DND-41 (cell line): ENCODE data around the gene NTM.

Source experiments
- ATAC-seq: fragments of 200-7000 bp; cut with Tn5 transposase; 3 replicates; pipeline ENCODE4 v1.9.1; 2021; ENCODE audit warnings: low read depth; ENCODE audit not compliant: insufficient read depth
- DNase-seq: peaks from one replicate; pipeline ENCODE4 v3.0.0-alpha.2; 2020
- H2AFZ ChIP-seq: 2 replicates; pipeline ENCODE4 v1.6.0; 2012; ENCODE audit warnings: low read depth, low read length
- H3K27ac ChIP-seq: 2 replicates; pipeline ENCODE4 v1.5.1; 2012; ENCODE audit warnings: low read length, inconsistent platforms
- H3K27me3 ChIP-seq: fragments of 200-600 bp; sonication (generic); 2 replicates; pipeline ENCODE4 v1.6.0; 2012; ENCODE audit warnings: low read length, mild to moderate bottlenecking, inconsistent platforms; ENCODE audit not compliant: insufficient read depth, poor library complexity
- H3K36me3 ChIP-seq: 2 replicates; pipeline ENCODE4 v1.5.1; 2012; ENCODE audit warnings: low read length, inconsistent platforms; ENCODE audit not compliant: insufficient read depth
- H3K4me1 ChIP-seq: 2 replicates; pipeline ENCODE4 v1.5.1; 2012; ENCODE audit warnings: mild to moderate bottlenecking, low read length; ENCODE audit not compliant: insufficient read depth
- H3K4me2 ChIP-seq: 2 replicates; pipeline ENCODE4 v1.6.0; 2012; ENCODE audit warnings: mild to moderate bottlenecking, moderate library complexity, low read length, inconsistent platforms; ENCODE audit not compliant: insufficient read depth
- H3K4me3 ChIP-seq, 2 experiments: fragments of 200-600 bp in 1 of 2; shearing (Covaris generic) in 1 of 2; 2 replicates each; pipeline ENCODE4 v1.5.1; 2012 to 2016; ENCODE audit warnings: inconsistent platforms in 2 of 2, low read length in 2 of 2, mild to moderate bottlenecking in 2 of 2, low read depth in 1 of 2, moderate library complexity in 1 of 2
- H3K79me2 ChIP-seq: 2 replicates; pipeline ENCODE4 v1.6.0; 2012; ENCODE audit warnings: low read length, inconsistent platforms; ENCODE audit not compliant: insufficient read depth
- H3K9ac ChIP-seq: 2 replicates; pipeline ENCODE4 v1.6.0; 2012; ENCODE audit warnings: low read depth, mild to moderate bottlenecking, inconsistent platforms, low read length, moderate library complexity
- H3K9me3 ChIP-seq: 2 replicates; pipeline ENCODE4 v1.5.1; 2012; ENCODE audit warnings: low read length, moderate library complexity, mild to moderate bottlenecking, inconsistent platforms; ENCODE audit not compliant: insufficient read depth, severe bottlenecking
- H4K20me1 ChIP-seq: 2 replicates; pipeline ENCODE4 v1.6.0; 2012; ENCODE audit warnings: low read length; ENCODE audit not compliant: insufficient read depth
- EZH2 ChIP-seq: IDR thresholded peaks from 3 replicates; pipeline ENCODE4 v1.6.1; 2012; ENCODE audit warnings: borderline replicate concordance, low read depth, mild to moderate bottlenecking, moderate library complexity, low read length, inconsistent platforms; ENCODE audit not compliant: severe bottlenecking
- TF ChIP-seq, protein P1 (sequence below): IDR thresholded peaks from 2 replicates; pipeline ENCODE4 v1.5.1; 2012; ENCODE audit warnings: borderline replicate concordance, low read length, moderate library complexity, mild to moderate bottlenecking; ENCODE audit not compliant: poor library complexity, severe bottlenecking; ENCODE audit errors: extremely low read depth

The NTM gene

DNA sequence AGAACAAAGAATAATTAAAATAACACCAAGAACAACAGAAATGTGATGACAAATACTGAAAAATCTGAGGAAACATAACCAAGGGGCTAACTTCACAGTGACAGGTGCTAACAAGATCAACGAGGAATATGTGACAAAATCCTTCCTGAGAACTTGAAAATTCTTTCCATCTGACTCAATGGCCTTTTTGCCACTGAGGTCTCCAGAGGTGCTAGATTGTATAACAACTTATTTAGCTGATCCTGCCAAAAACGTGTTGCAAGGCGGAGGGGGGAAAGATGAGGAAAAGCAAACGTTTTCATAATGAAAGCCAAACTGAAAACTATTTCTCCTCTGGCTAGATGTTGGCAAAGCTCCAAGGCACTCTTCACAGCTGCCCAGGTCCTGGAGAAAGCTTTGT lies 364.5 kb downstream of the NTM start:
- DNase-seq (no peak), ATAC-seq (no peak)
- Histone ChIP-seq H3K4me3 (no peak overlapping the region), H2AFZ (no peak overlapping the region), H3K27me3 (peaks cover 34% of the 10 kb centered on the region), H3K4me1 (no peaks in the 10 kb centered on the region), H3K79me2 (no peaks in the 10 kb centered on the region), H3K9me3 (no peaks in the 10 kb centered on the region), H3K36me3 (no peaks in the 10 kb centered on the region), H3K27ac (no peak overlapping the region), H3K4me2 (no peak overlapping the region), H4K20me1 (no peaks in the 10 kb centered on the region), H3K9ac (no peak overlapping the region)
- TF ChIP-seq EZH2: no peak

DNA sequence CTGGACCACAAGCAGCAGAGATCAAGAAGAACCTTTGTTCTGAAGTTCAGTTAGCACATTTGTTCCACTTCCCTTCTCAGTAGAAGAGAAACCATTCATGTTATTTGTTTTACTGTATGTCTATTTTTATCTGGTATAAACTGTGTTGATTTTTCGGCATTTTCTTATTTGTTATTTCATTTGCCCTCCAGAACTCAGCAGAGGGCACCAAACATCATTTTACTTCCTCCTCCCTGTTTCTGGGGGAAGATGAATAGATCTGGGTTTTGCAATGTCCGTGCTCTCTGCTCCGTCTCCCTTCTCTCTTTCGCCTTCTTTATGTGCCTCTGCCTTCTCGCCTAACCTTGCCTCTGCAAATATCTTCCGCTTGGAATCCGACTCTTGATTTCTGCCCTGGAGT lies 366.9 kb downstream of the NTM start:
- H3K4me2 ChIP-seq: no peak overlapping the region
- no peak for TF ChIP-seq EZH2
- TF ChIP-seq, protein P1, sequence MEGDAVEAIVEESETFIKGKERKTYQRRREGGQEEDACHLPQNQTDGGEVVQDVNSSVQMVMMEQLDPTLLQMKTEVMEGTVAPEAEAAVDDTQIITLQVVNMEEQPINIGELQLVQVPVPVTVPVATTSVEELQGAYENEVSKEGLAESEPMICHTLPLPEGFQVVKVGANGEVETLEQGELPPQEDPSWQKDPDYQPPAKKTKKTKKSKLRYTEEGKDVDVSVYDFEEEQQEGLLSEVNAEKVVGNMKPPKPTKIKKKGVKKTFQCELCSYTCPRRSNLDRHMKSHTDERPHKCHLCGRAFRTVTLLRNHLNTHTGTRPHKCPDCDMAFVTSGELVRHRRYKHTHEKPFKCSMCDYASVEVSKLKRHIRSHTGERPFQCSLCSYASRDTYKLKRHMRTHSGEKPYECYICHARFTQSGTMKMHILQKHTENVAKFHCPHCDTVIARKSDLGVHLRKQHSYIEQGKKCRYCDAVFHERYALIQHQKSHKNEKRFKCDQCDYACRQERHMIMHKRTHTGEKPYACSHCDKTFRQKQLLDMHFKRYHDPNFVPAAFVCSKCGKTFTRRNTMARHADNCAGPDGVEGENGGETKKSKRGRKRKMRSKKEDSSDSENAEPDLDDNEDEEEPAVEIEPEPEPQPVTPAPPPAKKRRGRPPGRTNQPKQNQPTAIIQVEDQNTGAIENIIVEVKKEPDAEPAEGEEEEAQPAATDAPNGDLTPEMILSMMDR: no peak
- H3K9me3 ChIP-seq: no peaks in the 10 kb centered on the region
- no peaks in the 10 kb centered on the region for H3K36me3 ChIP-seq
- ATAC-seq (no peak), DNase-seq (no peak)
- H3K79me2 ChIP-seq: no peaks in the 10 kb centered on the region
- no peak overlapping the region for H3K4me3 ChIP-seq
- no peak overlapping the region for H3K9ac ChIP-seq
- H2AFZ ChIP-seq: no peak overlapping the region
- no peak overlapping the region for H3K27ac ChIP-seq
- peaks cover 26% of the 10 kb centered on the region for H3K27me3 ChIP-seq
- no peaks in the 10 kb centered on the region for H4K20me1 ChIP-seq
- H3K4me1 ChIP-seq: no peaks in the 10 kb centered on the region

DNA sequence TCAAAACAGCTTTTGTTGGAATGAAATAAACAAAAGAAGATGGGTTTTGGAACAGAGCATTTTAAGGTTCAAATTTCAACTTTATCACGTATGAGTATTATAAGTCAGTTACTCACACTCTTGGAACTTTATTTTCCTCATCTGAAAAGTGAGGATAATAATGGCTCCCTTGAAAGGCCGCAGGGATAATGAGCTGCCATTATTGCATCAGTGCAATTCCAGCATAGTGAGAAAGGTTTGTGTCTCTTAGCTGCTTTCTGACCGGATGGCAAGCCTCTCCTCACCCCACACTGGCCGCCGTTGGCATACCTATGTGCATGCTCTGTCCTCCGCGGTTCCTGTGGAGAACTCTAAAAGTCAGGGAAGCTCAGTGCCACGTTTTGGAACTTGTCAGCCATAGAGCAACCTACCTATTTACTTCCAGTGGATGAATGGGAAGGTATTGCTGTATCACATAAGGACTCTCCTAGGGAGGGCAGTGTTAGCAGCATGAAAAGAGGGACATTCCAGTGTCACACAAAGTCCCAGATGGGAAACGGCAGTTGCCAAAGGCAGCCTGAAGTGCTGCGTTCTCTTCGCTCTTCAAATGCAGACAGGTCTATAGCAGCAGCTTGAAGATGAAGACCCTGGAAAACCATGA lies 368.9 kb downstream of the NTM start:
- no peak overlapping the region for H2AFZ ChIP-seq
- H3K4me3 ChIP-seq: no peak overlapping the region
- H3K4me2 ChIP-seq: no peak overlapping the region
- H3K4me1 ChIP-seq: no peaks in the 10 kb centered on the region
- no peak for ATAC-seq
- H3K79me2 ChIP-seq: no peaks in the 10 kb centered on the region
- H3K36me3 ChIP-seq: no peaks in the 10 kb centered on the region
- no peak overlapping the region for H3K27ac ChIP-seq
- peaks cover 29% of the 10 kb centered on the region for H3K27me3 ChIP-seq
- DNase-seq: no peak
- no peaks in the 10 kb centered on the region for H3K9me3 ChIP-seq
- H3K9ac ChIP-seq: no peak overlapping the region
- no peaks in the 10 kb centered on the region for H4K20me1 ChIP-seq
- TF ChIP-seq, protein P1: no peak
- TF ChIP-seq EZH2: no peak

DNA sequence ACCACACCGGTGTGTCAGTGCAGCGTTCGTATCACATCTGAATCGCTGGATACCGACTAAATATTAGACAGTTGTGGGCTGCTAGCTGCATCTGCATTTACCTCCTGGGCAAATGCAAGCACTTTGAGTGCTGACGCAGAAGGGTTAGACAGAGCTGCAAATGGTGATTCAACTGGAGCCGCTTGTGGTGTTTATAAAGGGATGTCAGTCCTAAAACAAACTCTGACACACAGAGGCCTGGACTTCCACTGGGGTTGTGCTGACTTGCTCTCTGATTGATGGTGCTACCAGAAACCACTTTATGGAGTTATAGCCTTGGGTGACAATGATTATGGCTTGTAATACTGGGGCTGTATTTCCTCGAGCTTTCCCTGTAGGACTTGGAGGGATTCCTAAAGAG lies 374.4 kb downstream of the NTM start:
- H3K27ac ChIP-seq: no peak overlapping the region
- ATAC-seq: no peak
- H4K20me1 ChIP-seq: no peaks in the 10 kb centered on the region
- H3K4me3 ChIP-seq: no peak overlapping the region
- H3K9me3 ChIP-seq: no peaks in the 10 kb centered on the region
- no peak overlapping the region for H2AFZ ChIP-seq
- H3K4me2 ChIP-seq: no peak overlapping the region
- peaks cover 6% of the 10 kb centered on the region for H3K27me3 ChIP-seq
- no peak for TF ChIP-seq EZH2
- TF ChIP-seq, protein P1: no peak
- H3K36me3 ChIP-seq: no peaks in the 10 kb centered on the region
- H3K79me2 ChIP-seq: no peaks in the 10 kb centered on the region
- no peak overlapping the region for H3K9ac ChIP-seq
- no peaks in the 10 kb centered on the region for H3K4me1 ChIP-seq
- DNase-seq: no peak
